Measurements from ENCODE around the gene ATXN10.
"Not testable (repeated sequence)": the region's sequence is repeated elsewhere in the genome, so short reads cannot be mapped to it uniquely, and the experiment has no call there.

ATXN10 gene

GRCh38 chr22:45671783-45672563, at the start of gene ATXN10:
TSS of gene ATXN10 (plus strand) at chr22:45671834. CDS start at chr22:45672064, 230 bp downstream.
- peak; percentile 59 for DNase-seq (ENCODE audit: low spot score)

GRCh38 chr22:45621836-45622600, 49.6 kb upstream of the ATXN10 start:
- no peak for DNase-seq (ENCODE audit: low spot score)

GRCh38 chr22:45623464-45624145, 48.0 kb upstream of the ATXN10 start:
- not testable (repeated sequence) for DNase-seq (ENCODE audit: low spot score)

- no peak for DNase-seq (ENCODE audit: low spot score)
Measured at GRCh38 chr22:45626198-45626651, 45.4 kb upstream of the ATXN10 start.

- no peak for DNase-seq (ENCODE audit: low spot score)
Measured at GRCh38 chr22:45627489-45628233, 44.0 kb upstream of the ATXN10 start.

GRCh38 chr22:45628515-45628914, 43.1 kb upstream of the ATXN10 start:
- DNase-seq (ENCODE audit: low spot score), result no peak

GRCh38 chr22:45629469-45630089, 42.1 kb upstream of the ATXN10 start:
- no peak for DNase-seq (ENCODE audit: low spot score)

GRCh38 chr22:45630436-45630835, 41.2 kb upstream of the ATXN10 start:
- no peak for DNase-seq (ENCODE audit: low spot score)

- no peak for DNase-seq (ENCODE audit: low spot score)
Measured at GRCh38 chr22:45631140-45631840, 40.3 kb upstream of the ATXN10 start.

- DNase-seq (ENCODE audit: low spot score), result no peak
Measured at GRCh38 chr22:45631841-45632238, 39.8 kb upstream of the ATXN10 start.

- no peak for DNase-seq (ENCODE audit: low spot score)
Measured at GRCh38 chr22:45632791-45633515, 38.7 kb upstream of the ATXN10 start.

- DNase-seq (ENCODE audit: low spot score), result no peak
Measured at GRCh38 chr22:45636683-45637082, 35.0 kb upstream of the ATXN10 start.

GRCh38 chr22:45638197-45638596, 33.4 kb upstream of the ATXN10 start:
- no peak for DNase-seq (ENCODE audit: low spot score)

GRCh38 chr22:45638834-45639746, 32.5 kb upstream of the ATXN10 start:
- DNase-seq (ENCODE audit: low spot score), result no peak

GRCh38 chr22:45639747-45640102, 31.9 kb upstream of the ATXN10 start:
- no peak for DNase-seq (ENCODE audit: low spot score)

GRCh38 chr22:45640291-45640940, 31.2 kb upstream of the ATXN10 start:
- DNase-seq (ENCODE audit: low spot score), result no peak

- no peak for DNase-seq (ENCODE audit: low spot score)
Measured at GRCh38 chr22:45640941-45641621, 30.6 kb upstream of the ATXN10 start.

GRCh38 chr22:45642986-45643385, 28.6 kb upstream of the ATXN10 start:
- no peak for DNase-seq (ENCODE audit: low spot score)
